ENCODE data around the gene MRPL14.
"Not testable (repeated sequence)": the region's sequence is repeated elsewhere in the genome, so short reads cannot be mapped to it uniquely, and the experiment has no call there.

Gene MRPL14

DNA sequence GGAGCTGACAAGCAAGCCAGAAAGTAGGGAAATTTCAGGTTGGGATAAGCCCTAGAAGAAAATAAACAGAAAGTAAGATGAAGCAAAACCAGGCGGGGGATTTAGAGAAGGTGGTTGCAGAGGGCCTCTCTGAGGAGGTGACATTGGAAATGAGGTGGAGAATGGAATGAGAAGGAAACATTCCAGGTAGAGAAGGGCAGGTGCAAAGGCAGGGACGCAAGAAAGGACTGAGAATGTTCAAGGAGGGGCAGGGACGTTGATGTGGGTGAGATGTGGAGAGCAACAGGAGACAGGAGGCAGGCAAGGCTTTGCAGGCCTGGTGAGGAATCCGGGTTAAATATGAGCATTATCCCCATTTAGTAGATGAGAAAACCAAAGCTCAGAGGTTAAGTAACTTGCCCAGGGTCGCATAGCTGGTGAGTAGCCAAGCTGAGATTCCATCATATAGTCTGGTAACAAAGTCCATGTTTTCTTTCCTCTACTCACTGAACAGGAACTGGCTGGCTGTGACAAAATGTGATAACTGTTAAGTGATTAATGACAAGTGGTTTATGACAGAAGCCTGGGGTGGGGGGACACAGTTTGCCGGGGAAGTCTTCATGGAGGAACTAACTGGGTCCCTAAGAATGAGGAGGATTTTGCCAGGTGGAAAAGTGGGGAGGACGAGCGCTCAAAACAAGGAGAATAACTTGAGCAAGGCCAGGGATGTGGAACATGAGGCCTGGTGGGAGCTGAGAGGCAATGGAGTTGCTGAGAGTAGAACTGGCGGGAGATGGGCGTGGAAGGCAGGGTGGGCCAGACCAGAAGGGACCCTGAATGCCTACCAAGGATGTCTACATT, 32.6 kb downstream of the MRPL14 start:
- Histone ChIP-seq H4K20me1 (ENCODE audit: insufficient read depth) (no peaks in the 10 kb centered on the region), H3K4me1 (ENCODE audit: low read depth, poor library complexity, severe bottlenecking) (peaks cover 8% of the 10 kb centered on the region), H3K9ac (no peak overlapping the region), H2AFZ (ENCODE audit: low read depth) (no peak overlapping the region), H3K79me2 (ENCODE audit: insufficient read depth, low read depth) (no peaks in the 10 kb centered on the region), H3K4me3 (IDR thresholded peaks at IDR 0.05; ENCODE audit: insufficient read depth, low read depth, low read length) (no peak overlapping the region), H3K36me3 (ENCODE audit: insufficient read depth) (no peaks in the 10 kb centered on the region), H3K4me2 (no peak overlapping the region), H3K27ac (no peak overlapping the region), H3K27me3 (ENCODE audit: insufficient read depth, low read depth) (no peaks in the 10 kb centered on the region)
- TF ChIP-seq, protein P1, sequence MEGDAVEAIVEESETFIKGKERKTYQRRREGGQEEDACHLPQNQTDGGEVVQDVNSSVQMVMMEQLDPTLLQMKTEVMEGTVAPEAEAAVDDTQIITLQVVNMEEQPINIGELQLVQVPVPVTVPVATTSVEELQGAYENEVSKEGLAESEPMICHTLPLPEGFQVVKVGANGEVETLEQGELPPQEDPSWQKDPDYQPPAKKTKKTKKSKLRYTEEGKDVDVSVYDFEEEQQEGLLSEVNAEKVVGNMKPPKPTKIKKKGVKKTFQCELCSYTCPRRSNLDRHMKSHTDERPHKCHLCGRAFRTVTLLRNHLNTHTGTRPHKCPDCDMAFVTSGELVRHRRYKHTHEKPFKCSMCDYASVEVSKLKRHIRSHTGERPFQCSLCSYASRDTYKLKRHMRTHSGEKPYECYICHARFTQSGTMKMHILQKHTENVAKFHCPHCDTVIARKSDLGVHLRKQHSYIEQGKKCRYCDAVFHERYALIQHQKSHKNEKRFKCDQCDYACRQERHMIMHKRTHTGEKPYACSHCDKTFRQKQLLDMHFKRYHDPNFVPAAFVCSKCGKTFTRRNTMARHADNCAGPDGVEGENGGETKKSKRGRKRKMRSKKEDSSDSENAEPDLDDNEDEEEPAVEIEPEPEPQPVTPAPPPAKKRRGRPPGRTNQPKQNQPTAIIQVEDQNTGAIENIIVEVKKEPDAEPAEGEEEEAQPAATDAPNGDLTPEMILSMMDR (conservative IDR thresholded peaks at IDR 0.05; ENCODE audit: low read depth, low read length): no peak

DNA sequence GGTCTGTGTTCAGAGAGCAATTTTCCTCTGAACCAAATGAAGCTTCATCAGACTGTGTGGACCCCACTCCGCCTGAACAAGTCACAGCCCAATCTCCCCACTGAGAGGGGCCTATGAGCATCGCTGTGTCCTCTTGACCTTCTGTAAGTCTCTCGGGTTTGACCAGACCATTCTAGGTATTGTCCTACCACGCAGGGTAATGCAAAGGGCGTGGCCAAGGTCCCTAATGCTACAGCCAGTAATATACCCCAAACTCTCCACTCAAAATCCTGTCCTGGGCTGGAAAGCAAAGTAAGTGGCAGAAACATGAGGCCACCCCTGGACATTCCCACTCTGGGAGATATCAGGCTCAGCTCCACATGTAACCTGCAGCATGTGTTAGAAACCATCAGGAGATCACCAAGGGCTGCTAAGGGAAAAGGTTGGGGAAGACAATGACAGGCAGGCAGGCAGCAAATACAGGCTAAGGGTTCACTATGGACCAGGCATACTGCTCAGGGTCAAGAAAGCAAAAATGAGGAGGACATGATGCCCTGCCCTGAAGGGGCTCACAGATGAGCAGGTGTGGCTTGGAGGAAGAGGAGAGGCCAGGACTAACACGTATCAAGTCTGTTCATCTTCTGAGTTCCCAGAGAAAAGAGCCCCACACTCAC, 33.4 kb downstream of the MRPL14 start:
- Histone ChIP-seq H4K20me1 (ENCODE audit: insufficient read depth) (no peaks in the 10 kb centered on the region), H2AFZ (ENCODE audit: low read depth) (no peak overlapping the region), H3K27ac (no peak overlapping the region), H3K4me1 (ENCODE audit: low read depth, poor library complexity, severe bottlenecking) (peaks cover 8% of the 10 kb centered on the region), H3K36me3 (ENCODE audit: insufficient read depth) (no peaks in the 10 kb centered on the region), H3K27me3 (ENCODE audit: insufficient read depth, low read depth) (no peaks in the 10 kb centered on the region), H3K4me2 (no peak overlapping the region), H3K9ac (no peak overlapping the region), H3K4me3 (IDR thresholded peaks at IDR 0.05; ENCODE audit: insufficient read depth, low read depth, low read length) (no peak overlapping the region), H3K79me2 (ENCODE audit: insufficient read depth, low read depth) (no peaks in the 10 kb centered on the region)
- TF ChIP-seq, protein P1 (conservative IDR thresholded peaks at IDR 0.05; ENCODE audit: low read depth, low read length): no peak

DNA sequence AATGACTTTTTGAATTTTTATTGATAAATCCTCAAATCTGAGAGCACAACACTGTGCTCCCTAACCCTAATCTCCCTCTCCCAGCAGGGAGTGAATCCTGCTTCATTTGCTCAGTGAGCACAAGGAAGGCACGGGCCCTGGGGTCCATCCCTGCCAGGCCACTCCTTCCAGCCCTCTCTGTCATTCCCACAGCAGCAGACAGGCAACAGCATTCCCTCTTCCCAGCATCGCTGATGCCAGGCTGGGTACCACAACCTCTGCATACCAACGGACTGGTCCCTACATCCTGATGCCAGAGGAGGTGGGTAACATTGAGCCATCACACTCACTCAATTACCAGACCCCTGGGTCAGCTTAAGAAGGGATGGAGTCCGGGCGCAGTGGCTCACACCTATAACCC, 34.2 kb downstream of the MRPL14 start:
- no peak overlapping the region for H2AFZ ChIP-seq (ENCODE audit: low read depth)
- H3K4me1 ChIP-seq (ENCODE audit: low read depth, poor library complexity, severe bottlenecking): peaks cover 8% of the 10 kb centered on the region
- no peak overlapping the region for H3K27ac ChIP-seq
- H3K4me3 ChIP-seq (IDR thresholded peaks at IDR 0.05; ENCODE audit: insufficient read depth, low read depth, low read length): no peak overlapping the region
- no peaks in the 10 kb centered on the region for H3K79me2 ChIP-seq (ENCODE audit: insufficient read depth, low read depth)
- H3K36me3 ChIP-seq (ENCODE audit: insufficient read depth): no peaks in the 10 kb centered on the region
- no peak overlapping the region for H3K4me2 ChIP-seq
- TF ChIP-seq, protein P1 (conservative IDR thresholded peaks at IDR 0.05; ENCODE audit: low read depth, low read length): no peak
- H3K9ac ChIP-seq: no peak overlapping the region
- no peaks in the 10 kb centered on the region for H3K27me3 ChIP-seq (ENCODE audit: insufficient read depth, low read depth)
- no peaks in the 10 kb centered on the region for H4K20me1 ChIP-seq (ENCODE audit: insufficient read depth)

DNA sequence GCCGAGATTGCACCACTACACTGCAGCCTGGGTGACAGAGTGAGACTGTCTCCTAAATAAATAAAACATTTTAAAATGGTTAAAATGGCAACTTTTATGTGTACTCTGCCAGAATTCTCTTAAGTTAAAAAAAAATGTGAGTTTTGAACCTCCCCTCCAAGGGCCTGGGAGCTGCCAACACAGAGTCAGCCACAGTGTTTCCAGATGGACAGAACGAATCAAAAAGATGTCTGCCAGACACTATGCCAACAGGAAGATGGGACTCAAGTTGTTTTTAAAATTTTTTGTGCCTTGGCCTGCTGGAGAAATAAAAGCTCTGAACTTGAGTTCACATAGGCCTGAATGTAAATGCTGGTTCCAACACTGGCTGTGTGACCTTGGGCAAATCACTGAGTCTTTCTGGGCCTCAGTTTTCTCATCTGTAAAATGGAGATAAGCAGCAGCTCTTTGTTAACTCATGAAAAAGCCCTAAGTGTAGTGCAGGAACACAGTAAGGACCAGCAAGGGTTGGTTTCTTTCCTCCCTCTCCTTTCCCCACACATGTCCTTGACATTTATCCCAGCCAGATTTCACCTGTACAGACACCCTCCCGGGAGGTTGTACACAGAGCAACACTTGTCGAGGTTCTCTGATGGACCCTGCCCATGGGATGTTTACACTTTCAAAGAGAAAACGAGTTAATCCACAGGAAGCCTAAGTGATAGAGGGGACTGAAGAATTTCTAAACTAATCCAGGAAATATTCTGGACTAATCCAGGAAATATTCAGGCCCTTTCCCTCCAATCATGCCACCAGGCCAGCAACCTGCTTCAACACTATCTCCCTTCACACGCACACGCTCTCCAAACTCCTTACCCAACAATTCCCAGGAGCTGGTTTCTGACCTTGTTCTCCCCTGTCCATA, 35.0 kb downstream of the MRPL14 start:
- Histone ChIP-seq H2AFZ (ENCODE audit: low read depth) (no peak overlapping the region), H4K20me1 (ENCODE audit: insufficient read depth) (no peaks in the 10 kb centered on the region), H3K4me1 (ENCODE audit: low read depth, poor library complexity, severe bottlenecking) (peaks cover 4% of the 10 kb centered on the region), H3K4me3 (IDR thresholded peaks at IDR 0.05; ENCODE audit: insufficient read depth, low read depth, low read length) (no peak overlapping the region), H3K4me2 (no peak overlapping the region), H3K27ac (no peak overlapping the region), H3K36me3 (ENCODE audit: insufficient read depth) (no peaks in the 10 kb centered on the region), H3K79me2 (ENCODE audit: insufficient read depth, low read depth) (no peaks in the 10 kb centered on the region), H3K27me3 (ENCODE audit: insufficient read depth, low read depth) (no peaks in the 10 kb centered on the region), H3K9ac (no peak overlapping the region)
- TF ChIP-seq, protein P1 (conservative IDR thresholded peaks at IDR 0.05; ENCODE audit: low read depth, low read length): no peak

DNA sequence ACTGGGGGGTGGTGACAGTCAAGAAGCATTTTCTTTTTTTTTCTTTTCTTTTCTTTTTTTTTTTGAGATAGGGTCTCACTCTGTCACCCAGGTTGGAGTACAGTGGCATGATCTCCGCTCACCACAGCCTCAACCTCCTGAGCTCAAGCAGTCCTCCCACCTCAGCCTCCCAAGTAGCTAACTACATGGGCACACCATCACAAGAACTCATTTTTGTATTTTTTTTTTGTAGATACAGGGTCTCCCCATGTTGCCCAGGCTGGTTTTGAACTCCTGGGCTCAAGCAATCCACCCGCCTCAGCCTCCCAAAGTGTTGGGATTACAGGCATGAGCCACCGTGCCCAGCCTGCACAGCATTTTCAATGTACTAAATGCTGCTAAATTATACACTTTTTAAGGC, 35.9 kb downstream of the MRPL14 start:
- not testable (repeated sequence) for H3K27me3 ChIP-seq (ENCODE audit: insufficient read depth, low read depth); H3K4me2 ChIP-seq; H2AFZ ChIP-seq (ENCODE audit: low read depth); H3K27ac ChIP-seq; H3K4me1 ChIP-seq (ENCODE audit: low read depth, poor library complexity, severe bottlenecking); H4K20me1 ChIP-seq (ENCODE audit: insufficient read depth); H3K36me3 ChIP-seq (ENCODE audit: insufficient read depth); H3K9ac ChIP-seq; H3K79me2 ChIP-seq (ENCODE audit: insufficient read depth, low read depth); H3K4me3 ChIP-seq (IDR thresholded peaks at IDR 0.05; ENCODE audit: insufficient read depth, low read depth, low read length)

Measured in KMS-11 (cell line).